Putamen (tissue), 1 donor: ENCODE results near the gene ARHGEF38.

Experiments used
- DNase-seq: peaks from one replicate; pipeline ENCODE4 v3.0.0-alpha.2; 2016; ENCODE audit warnings: low spot score

The ARHGEF38 gene, protein sequence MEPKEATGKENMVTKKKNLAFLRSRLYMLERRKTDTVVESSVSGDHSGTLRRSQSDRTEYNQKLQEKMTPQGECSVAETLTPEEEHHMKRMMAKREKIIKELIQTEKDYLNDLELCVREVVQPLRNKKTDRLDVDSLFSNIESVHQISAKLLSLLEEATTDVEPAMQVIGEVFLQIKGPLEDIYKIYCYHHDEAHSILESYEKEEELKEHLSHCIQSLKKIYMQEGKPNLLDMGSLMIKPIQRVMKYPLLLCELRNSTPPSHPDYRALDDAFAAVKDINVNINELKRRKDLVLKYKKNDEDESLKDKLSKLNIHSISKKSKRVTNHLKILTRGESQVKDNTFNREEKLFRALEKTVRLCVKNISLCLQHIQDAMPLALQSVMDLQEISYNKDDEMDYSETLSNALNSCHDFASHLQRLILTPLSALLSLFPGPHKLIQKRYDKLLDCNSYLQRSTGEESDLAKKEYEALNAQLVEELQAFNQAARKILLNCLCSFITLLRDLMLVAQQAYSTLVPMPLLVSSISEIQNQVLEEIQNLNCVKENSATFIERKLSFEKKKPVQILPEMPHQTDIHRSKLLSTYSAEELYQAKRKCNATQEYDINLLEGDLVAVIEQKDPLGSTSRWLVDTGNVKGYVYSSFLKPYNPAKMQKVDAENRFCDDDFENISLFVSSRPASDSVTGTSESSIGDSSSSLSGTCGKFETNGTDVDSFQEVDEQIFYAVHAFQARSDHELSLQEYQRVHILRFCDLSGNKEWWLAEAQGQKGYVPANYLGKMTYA

DNA sequence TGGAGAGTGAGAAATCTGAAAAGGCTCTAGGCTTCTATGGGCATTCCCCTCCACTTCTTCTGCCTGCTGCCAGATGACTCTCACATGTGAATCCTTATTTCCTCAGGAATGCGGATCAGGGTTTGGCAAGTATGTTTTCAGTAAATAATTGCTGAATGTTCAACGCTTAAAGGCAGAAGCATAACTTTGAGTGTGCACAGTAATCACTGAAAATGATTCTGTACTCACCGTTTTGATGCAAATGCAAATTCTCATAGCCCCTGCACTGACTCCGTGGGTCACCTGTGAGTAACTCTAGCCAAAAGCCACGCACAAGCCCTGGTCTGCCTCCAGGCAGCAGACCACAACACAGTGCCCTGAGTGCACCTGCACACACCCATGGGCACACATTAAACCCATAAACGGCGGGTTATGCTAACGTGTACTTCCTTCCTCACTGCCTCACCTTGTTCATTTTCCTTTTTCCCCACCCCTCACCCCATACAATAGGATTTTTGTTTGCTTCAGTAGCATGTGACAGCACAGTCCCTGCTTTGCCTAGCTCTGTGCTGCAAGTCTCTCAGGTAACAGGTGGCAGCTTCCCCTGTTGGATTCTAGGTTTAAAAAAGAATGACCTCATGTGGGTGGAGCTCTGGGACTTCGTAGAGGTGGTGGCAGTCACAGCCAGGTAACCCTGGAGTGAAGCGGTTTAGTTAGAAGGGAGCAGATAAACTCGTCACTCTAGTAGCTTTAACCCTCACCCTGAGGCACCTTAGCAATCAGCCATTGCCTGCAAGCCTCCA, at the start of gene ARHGEF38:
Gene ARHGEF38 (plus strand): TSS at position 656 of the 782 bp plus-strand sequence. CDS start 146 bp downstream, outside the sequence.
- no peak for DNase-seq

DNA sequence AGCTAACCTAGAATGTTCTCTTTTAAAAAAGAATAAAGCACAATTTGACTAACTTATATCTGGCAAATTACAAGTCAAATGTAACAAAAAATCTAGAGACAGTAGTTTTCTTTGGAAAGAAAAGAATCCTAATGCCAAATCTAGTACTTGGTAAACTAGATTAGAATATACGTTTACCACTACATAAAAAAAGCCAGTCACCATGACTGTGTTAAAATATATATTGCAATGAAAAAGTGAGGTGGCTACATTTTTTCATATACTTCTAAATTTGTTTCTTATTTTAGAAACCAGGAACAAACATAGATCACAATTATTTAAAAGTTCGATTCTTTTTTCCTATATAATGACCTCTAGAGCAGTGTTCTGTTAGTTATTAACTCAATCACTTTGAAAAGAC, 48.9 kb upstream of the ARHGEF38 start:
- no peak for DNase-seq

DNA sequence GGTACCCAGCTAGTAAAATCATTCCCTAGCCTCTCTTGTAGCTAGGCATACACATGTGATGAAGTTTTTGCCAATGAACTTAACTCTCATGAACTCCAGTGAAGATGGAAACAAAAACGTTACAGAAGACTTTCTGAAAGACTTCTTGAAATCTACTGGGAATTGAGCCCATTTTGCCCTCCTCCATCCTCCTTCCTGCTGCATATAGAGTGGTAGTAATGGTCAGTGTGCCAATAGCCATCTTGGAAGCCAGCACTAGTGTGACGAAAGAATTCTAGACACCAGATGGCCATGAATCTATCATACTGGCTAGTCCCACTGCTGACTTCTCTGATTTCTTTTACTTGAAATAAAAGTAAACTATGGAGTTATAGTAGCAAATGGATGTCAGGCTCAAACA, 47.7 kb upstream of the ARHGEF38 start:
- DNase-seq: no peak

- DNase-seq: no peak
Measured at GRCh38 chr4:105509291-105509690, 43.1 kb upstream of the ARHGEF38 start.

DNA sequence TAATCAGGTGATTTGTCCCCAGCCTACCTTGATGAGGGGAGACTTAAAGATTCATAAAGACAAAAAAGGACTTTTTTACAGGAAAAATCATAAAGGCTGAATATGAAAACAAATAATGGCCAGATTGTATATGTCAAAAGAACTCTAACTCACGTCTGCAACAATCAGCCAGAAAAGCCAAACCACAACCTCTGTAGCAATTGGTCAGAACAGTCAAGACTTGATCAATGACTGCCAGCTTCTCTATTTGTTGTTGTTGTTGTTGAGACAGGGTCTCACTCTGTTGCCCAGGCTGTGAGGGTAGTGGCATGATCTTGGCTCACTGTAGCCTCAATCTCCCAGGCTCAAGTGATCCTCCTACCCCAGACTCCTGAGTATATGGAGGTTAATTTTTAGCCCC, 42.7 kb upstream of the ARHGEF38 start:
- DNase-seq: no peak

GRCh38 chr4:105510245-105510644, 42.2 kb upstream of the ARHGEF38 start:
- no peak for DNase-seq

DNA sequence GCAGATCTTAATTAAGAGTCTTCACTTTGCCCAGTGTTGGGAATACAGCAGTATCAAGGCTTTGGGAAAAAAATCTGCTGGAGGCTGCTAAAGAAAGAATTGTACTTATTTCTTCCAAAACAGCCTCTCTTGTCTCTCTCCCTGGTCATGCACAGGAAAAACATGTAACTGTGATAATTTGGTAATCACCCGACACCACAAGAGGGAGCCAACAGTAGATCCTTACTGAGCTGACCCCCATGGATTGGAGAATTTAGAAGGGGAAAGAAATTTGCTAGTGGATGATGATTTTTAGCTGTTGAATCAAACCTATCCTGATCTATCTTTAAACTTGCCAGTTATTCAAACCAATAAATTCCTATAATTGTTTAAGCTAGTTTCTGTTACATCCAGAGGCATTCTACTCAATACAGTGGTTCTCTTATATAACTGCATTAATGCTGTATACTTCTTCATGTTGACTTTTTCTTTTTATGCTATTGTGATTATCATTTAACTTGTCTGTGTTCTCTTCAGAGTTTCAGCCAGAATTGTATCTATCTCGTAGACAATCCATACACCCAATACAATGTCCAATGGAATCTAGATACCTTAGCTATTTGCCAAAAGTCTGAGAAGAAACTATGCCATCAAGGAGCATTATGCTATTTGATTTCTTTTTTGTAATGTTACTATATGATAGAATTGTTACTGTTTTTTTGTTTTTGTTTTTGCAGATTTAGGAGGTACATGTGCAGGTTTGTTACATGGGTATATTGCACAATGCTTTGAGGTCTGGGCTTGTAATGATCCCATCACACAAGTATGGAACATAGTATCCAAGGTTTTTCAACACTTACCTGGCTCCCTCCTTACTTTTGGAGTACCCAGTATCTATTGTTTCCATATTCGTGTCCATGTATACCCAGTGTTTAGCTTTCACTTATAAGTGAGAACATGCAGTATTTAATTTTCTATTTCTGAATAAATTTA, 31.3 kb upstream of the ARHGEF38 start:
- peak; percentile 45 for DNase-seq

DNA sequence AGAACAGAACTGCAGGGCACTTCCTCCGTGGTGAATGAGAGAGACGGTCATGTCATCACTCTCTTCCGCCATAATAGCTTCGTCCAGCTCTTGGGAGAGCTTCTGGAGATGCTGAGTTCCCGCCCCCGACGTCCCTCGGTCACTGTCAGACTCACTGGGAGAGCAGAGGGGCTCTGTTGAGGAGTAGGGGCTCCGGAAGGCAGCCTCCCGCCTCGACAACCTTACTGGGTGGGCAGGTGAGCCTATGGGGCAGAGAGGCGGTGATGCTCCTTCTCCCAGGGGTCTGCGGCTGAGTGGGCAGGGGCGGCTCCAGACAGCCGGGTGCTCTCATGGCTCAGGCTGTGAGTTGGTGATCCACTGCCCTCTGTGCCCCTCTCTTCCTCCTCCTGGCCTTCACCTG, 25.8 kb upstream of the ARHGEF38 start:
- no peak for DNase-seq

DNA sequence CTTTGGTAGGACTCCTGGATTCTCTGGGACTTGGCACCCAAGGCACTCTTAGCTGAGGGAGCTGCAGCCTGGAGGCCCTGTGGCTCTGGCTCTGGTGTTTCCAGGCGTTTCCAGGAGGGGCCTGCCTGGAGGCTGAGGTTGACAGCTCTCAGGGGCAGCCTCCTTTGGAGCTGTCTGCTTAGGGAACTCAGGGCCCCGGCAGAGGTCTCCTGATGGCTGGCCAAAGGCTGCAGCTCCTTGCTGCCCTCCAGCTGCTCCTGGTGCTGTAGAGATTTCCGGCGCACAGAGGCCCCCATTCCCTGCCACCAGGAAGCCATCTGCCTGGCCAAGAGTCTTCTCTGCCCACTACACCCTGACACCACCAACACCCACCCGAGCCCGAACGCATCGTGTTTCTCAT, 25.3 kb upstream of the ARHGEF38 start:
- no peak for DNase-seq

- no peak for DNase-seq
Measured at GRCh38 chr4:105536601-105537000, 15.8 kb upstream of the ARHGEF38 start.

GRCh38 chr4:105541420-105541819, 11.0 kb upstream of the ARHGEF38 start:
- no peak for DNase-seq

- no peak for DNase-seq
Measured at GRCh38 chr4:105542039-105542438, 10.4 kb upstream of the ARHGEF38 start.

GRCh38 chr4:105543346-105543745, 9.1 kb upstream of the ARHGEF38 start:
- DNase-seq: peak; percentile 33

GRCh38 chr4:105543881-105544280, 8.5 kb upstream of the ARHGEF38 start:
- DNase-seq: no peak

DNA sequence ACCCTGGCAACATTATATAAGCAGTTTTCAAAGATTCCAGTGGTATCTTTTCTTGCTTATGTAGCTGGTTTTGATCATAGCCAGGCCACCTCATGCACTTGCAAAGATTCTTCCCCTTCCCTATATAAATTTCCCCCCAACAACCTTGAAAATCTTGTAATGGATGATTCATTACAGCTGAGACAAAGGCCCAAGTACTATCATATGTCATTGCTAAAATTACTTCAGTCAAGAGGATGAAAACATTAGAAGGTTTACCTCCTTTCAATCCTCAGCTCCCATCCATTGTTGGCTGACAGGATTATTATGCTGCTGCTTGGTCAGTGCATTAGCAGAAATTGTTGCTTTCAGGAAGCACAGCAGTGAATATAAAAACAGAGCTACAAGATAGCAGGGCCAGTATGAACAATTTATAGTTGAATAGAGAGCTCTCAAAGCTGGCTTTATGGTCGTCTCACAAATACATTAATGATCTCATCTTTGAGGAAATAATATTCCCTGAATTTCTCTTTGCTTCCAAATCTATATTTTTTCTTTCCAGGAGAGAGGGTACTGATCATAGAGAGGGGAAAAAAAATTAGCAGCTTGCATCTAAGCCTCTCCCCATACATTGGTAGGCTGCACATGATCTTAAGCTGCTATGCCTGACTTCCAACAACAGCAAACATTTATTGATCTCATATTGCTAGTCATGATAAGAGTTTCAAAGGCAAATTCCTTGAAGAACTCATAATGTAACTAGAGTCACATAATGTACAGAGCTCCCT, 7.7 kb upstream of the ARHGEF38 start:
- no peak for DNase-seq

- DNase-seq: no peak
Measured at GRCh38 chr4:105546086-105546485, 6.3 kb upstream of the ARHGEF38 start.

DNA sequence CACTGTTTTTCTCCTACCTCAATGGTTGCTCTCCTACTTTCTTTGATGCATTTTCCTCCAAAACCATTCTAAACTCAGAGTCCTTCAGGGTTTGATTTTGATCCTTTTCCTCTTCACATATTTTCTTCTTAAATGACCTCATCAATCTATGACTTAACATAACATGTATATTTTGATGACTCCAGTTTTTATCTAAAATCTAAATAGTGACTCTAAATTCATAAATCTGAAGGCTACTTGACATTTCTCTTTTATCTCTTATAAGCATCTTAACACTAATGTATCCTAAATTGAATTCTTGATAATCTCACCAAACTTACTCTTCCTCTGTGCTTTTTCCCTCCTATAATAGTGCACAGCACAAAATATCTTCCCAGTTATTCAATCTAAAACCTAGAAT, 4.7 kb upstream of the ARHGEF38 start:
- DNase-seq: no peak

GRCh38 chr4:105548483-105548882, 3.9 kb upstream of the ARHGEF38 start:
- no peak for DNase-seq

- DNase-seq: no peak
Measured at GRCh38 chr4:105550641-105551040, 1.8 kb upstream of the ARHGEF38 start.

GRCh38 chr4:105555409-105555808, 3.0 kb downstream of the ARHGEF38 start:
- DNase-seq: no peak

GRCh38 chr4:105556206-105556605, 3.8 kb downstream of the ARHGEF38 start:
- no peak for DNase-seq
